Measurements from ENCODE around the gene WSB1. TPM values are rescaled to one million over a fixed set of nuclear protein-coding genes. Genes with fewer than 3 reads are reported as not detected.

WSB1 gene
- total RNA-seq, 1 experiment from 2014 or later, result 114 TPM

- H3K4me3 ChIP-seq (ENCODE audit: low read depth, low read length, poor library complexity, severe bottlenecking), result no peak overlapping the region
- POLR2A ChIA-PET (ENCODE audit: low non-redundant PET), result no interaction called here
- intact Hi-C loops (cut with micrococcal nuclease; ENCODE audit: unreplicated experiment), result no loop called here
Measured at GRCh38 chr17:27282054-27282551, 11.8 kb upstream of the WSB1 start.

GRCh38 chr17:27283060-27283459 is 10.9 kb upstream of the WSB1 start:
- ChIA-PET POLR2A (ENCODE audit: low non-redundant PET) (no interaction called here), CTCF (no interaction called here)
- H3K27ac ChIP-seq (ENCODE audit: low read depth, low read length, poor library complexity, severe bottlenecking), result no peak overlapping the region
- no peaks in the 10 kb centered on the region for H3K36me3 ChIP-seq (ENCODE audit: insufficient read depth, low read length, poor library complexity, severe bottlenecking)
- no peak overlapping the region for H3K4me3 ChIP-seq (ENCODE audit: low read depth, low read length, poor library complexity, severe bottlenecking)
- no peaks in the 10 kb centered on the region for H3K27me3 ChIP-seq (replicated peaks; ENCODE audit: insufficient read depth, low read depth, low read length, poor library complexity)
- H3K9me3 ChIP-seq (ENCODE audit: low read depth, low read length, poor library complexity, severe bottlenecking), result no peaks in the 10 kb centered on the region
- no TSS peak for BruUV-seq (replicated peaks)
- intact Hi-C loops (cut with micrococcal nuclease; ENCODE audit: unreplicated experiment), result no loop called here
- no peak for TF ChIP-seq CTCF (conservative IDR thresholded peaks at IDR 0.05; ENCODE audit: low read depth, low read length)
- TF ChIP-seq EZH2 (IDR thresholded peaks at IDR 0.05; ENCODE audit: borderline replicate concordance, low read depth, low read length, poor library complexity, severe bottlenecking), result no peak
- no peaks in the 10 kb centered on the region for H3K4me1 ChIP-seq (ENCODE audit: insufficient read depth, low read length, poor library complexity, severe bottlenecking)
- no peak for DNase-seq (ENCODE audit: low spot score)

More at GRCh38 chr17:27282054-27282551, 11.8 kb upstream of the WSB1 start:
- no peaks in the 10 kb centered on the region for H3K36me3 ChIP-seq (ENCODE audit: insufficient read depth, low read length, poor library complexity, severe bottlenecking)
- no peak overlapping the region for H3K27ac ChIP-seq (ENCODE audit: low read depth, low read length, poor library complexity, severe bottlenecking)
- no peaks in the 10 kb centered on the region for H3K27me3 ChIP-seq (replicated peaks; ENCODE audit: insufficient read depth, low read depth, low read length, poor library complexity)
- no peaks in the 10 kb centered on the region for H3K4me1 ChIP-seq (ENCODE audit: insufficient read depth, low read length, poor library complexity, severe bottlenecking)
- BruUV-seq (replicated peaks), result no TSS peak
- TF ChIP-seq EZH2 (IDR thresholded peaks at IDR 0.05; ENCODE audit: borderline replicate concordance, low read depth, low read length, poor library complexity, severe bottlenecking) (no peak), CTCF (conservative IDR thresholded peaks at IDR 0.05; ENCODE audit: low read depth, low read length) (no peak)
- CTCF ChIA-PET, result no interaction called here
- H3K9me3 ChIP-seq (ENCODE audit: low read depth, low read length, poor library complexity, severe bottlenecking), result no peaks in the 10 kb centered on the region
- DNase-seq (ENCODE audit: low spot score), result no peak

- CTCF ChIA-PET, result no interaction called here
- Histone ChIP-seq H3K27me3 (replicated peaks; ENCODE audit: insufficient read depth, low read depth, low read length, poor library complexity) (no peaks in the 10 kb centered on the region), H3K36me3 (ENCODE audit: insufficient read depth, low read length, poor library complexity, severe bottlenecking) (no peaks in the 10 kb centered on the region), H3K4me3 (ENCODE audit: low read depth, low read length, poor library complexity, severe bottlenecking) (no peak overlapping the region), H3K27ac (ENCODE audit: low read depth, low read length, poor library complexity, severe bottlenecking) (no peak overlapping the region), H3K4me1 (ENCODE audit: insufficient read depth, low read length, poor library complexity, severe bottlenecking) (no peaks in the 10 kb centered on the region), H3K9me3 (ENCODE audit: low read depth, low read length, poor library complexity, severe bottlenecking) (no peaks in the 10 kb centered on the region)
- POLR2A ChIA-PET (ENCODE audit: low non-redundant PET), result no interaction called here
- TF ChIP-seq CTCF (conservative IDR thresholded peaks at IDR 0.05; ENCODE audit: low read depth, low read length) (no peak), EZH2 (IDR thresholded peaks at IDR 0.05; ENCODE audit: borderline replicate concordance, low read depth, low read length, poor library complexity, severe bottlenecking) (no peak)
- BruUV-seq (replicated peaks), result no TSS peak
- intact Hi-C loops (cut with micrococcal nuclease; ENCODE audit: unreplicated experiment), result no loop called here
- DNase-seq (ENCODE audit: low spot score), result no peak
Measured at GRCh38 chr17:27283751-27284150, 10.2 kb upstream of the WSB1 start.

All from A673 (cell line).